Measurements from ENCODE around the gene RYR2.
"Not testable (repeated sequence)": the region's sequence is repeated elsewhere in the genome, so short reads cannot be mapped to it uniquely, and the experiment has no call there.

Gene RYR2

GRCh38 chr1:237792149-237792548 lies 750.2 kb downstream of the RYR2 start:
- no peaks in the 10 kb centered on the region for H3K4me1 ChIP-seq (ENCODE audit: control insufficient read depth, insufficient read depth, low read length)
- no peak overlapping the region for H3K9ac ChIP-seq (ENCODE audit: low read depth, low read length)
- no peaks in the 10 kb centered on the region for H3K27me3 ChIP-seq (ENCODE audit: control insufficient read depth, insufficient read depth, low read length)
- no peaks in the 10 kb centered on the region for H3K9me3 ChIP-seq (ENCODE audit: control insufficient read depth, insufficient read depth, low read length)
- H3K36me3 ChIP-seq (ENCODE audit: control insufficient read depth, insufficient read depth, low read length): no peaks in the 10 kb centered on the region
- H3K4me3 ChIP-seq (ENCODE audit: low read depth, low read length): no peak overlapping the region

DNA sequence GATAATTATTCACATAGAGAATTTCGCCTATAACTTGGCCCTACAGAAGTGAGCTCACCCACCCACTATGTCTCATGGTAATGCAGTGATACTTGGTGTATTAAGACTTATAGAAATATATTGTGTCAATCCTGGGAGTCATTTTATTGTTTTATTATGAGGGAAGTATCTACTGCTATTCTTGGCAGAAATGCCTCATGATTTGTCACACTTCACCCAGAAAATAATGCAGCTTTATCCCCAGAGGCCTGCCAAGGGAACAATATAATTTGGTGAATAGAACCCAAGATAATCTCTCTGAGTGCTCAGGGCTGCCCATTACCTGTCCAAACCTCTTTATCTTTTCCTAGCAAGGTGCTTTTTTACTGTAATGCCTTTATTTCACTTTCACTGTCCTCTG lies 750.7 kb downstream of the RYR2 start:
- H3K4me1 ChIP-seq (ENCODE audit: control insufficient read depth, insufficient read depth, low read length): no peaks in the 10 kb centered on the region
- no peak overlapping the region for H3K4me3 ChIP-seq (ENCODE audit: low read depth, low read length)
- no peaks in the 10 kb centered on the region for H3K27me3 ChIP-seq (ENCODE audit: control insufficient read depth, insufficient read depth, low read length)
- H3K36me3 ChIP-seq (ENCODE audit: control insufficient read depth, insufficient read depth, low read length): no peaks in the 10 kb centered on the region
- no peaks in the 10 kb centered on the region for H3K9me3 ChIP-seq (ENCODE audit: control insufficient read depth, insufficient read depth, low read length)
- H3K9ac ChIP-seq (ENCODE audit: low read depth, low read length): no peak overlapping the region

GRCh38 chr1:237794071-237794470 lies 752.1 kb downstream of the RYR2 start:
- Histone ChIP-seq H3K27me3 (ENCODE audit: control insufficient read depth, insufficient read depth, low read length) (no peaks in the 10 kb centered on the region), H3K9me3 (ENCODE audit: control insufficient read depth, insufficient read depth, low read length) (no peaks in the 10 kb centered on the region), H3K4me1 (ENCODE audit: control insufficient read depth, insufficient read depth, low read length) (no peaks in the 10 kb centered on the region), H3K9ac (ENCODE audit: low read depth, low read length) (no peak overlapping the region), H3K36me3 (ENCODE audit: control insufficient read depth, insufficient read depth, low read length) (no peaks in the 10 kb centered on the region), H3K4me3 (ENCODE audit: low read depth, low read length) (no peak overlapping the region)

- Histone ChIP-seq H3K4me1 (ENCODE audit: control insufficient read depth, insufficient read depth, low read length) (no peaks in the 10 kb centered on the region), H3K9me3 (ENCODE audit: control insufficient read depth, insufficient read depth, low read length) (no peaks in the 10 kb centered on the region), H3K9ac (ENCODE audit: low read depth, low read length) (no peak overlapping the region), H3K27me3 (ENCODE audit: control insufficient read depth, insufficient read depth, low read length) (no peaks in the 10 kb centered on the region), H3K4me3 (ENCODE audit: low read depth, low read length) (no peak overlapping the region), H3K36me3 (ENCODE audit: control insufficient read depth, insufficient read depth, low read length) (no peaks in the 10 kb centered on the region)
Measured at GRCh38 chr1:237795558-237795957, 753.6 kb downstream of the RYR2 start.

DNA sequence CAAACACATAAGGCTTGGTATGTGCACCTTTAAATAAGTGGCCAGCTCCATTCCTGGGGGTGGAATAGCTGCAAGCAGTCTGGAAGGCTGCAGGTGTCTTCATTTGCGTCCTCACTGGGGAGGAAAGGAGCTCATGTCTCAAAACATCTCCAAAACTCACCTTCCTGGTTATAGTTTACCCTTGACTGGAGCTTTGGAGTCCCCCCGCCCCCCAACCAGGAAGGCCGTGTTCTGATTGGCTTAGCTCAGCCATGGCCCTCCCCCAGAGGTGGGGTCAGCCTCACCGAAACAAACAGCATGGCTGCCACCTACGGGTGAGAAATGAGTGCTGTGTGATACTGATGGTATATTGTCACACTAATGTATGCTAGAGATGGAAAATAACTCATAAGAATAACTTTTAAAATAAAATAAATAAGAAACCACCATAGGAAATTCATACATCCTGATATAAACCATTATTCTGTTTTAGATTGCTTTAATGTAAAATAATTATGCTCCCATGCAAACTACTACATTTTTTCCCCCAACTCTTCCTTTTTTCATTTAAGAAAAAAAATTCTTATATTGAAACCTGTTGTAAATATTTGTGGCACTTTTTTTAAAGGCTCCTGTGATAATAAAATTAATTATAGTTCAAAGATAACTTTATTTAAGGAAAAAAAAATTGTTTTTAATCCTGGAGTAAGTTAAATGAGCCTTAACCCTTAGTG lies 757.9 kb downstream of the RYR2 start:
- no peaks in the 10 kb centered on the region for H3K36me3 ChIP-seq (ENCODE audit: control insufficient read depth, insufficient read depth, low read length)
- no peaks in the 10 kb centered on the region for H3K4me1 ChIP-seq (ENCODE audit: control insufficient read depth, insufficient read depth, low read length)
- no peak overlapping the region for H3K9ac ChIP-seq (ENCODE audit: low read depth, low read length)
- no peaks in the 10 kb centered on the region for H3K27me3 ChIP-seq (ENCODE audit: control insufficient read depth, insufficient read depth, low read length)
- no peak overlapping the region for H3K4me3 ChIP-seq (ENCODE audit: low read depth, low read length)
- H3K9me3 ChIP-seq (ENCODE audit: control insufficient read depth, insufficient read depth, low read length): no peaks in the 10 kb centered on the region

DNA sequence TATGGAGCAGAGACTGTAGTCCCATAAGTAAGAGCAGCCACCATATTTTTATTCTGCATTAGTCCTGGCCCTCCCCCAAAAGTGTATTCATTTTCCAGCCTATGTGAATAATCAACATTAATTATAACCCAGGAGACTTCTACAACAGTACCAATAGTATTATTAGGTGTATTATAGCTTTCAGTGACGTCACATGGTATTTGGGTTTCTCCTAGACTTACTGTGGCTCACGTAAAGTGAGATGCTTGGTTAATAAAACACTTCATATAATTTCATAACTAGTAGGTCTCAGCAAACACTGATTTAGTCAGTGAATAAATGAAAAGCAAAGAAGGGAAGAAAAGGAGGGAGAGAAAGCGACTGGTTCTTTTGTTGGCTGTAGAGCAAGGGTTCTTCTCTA lies 762.5 kb downstream of the RYR2 start:
- Histone ChIP-seq H3K27me3 (ENCODE audit: control insufficient read depth, insufficient read depth, low read length) (no peaks in the 10 kb centered on the region), H3K4me1 (ENCODE audit: control insufficient read depth, insufficient read depth, low read length) (no peaks in the 10 kb centered on the region), H3K9ac (ENCODE audit: low read depth, low read length) (no peak overlapping the region), H3K4me3 (ENCODE audit: low read depth, low read length) (no peak overlapping the region), H3K9me3 (ENCODE audit: control insufficient read depth, insufficient read depth, low read length) (no peaks in the 10 kb centered on the region), H3K36me3 (ENCODE audit: control insufficient read depth, insufficient read depth, low read length) (no peaks in the 10 kb centered on the region)

- Histone ChIP-seq H3K9ac (ENCODE audit: low read depth, low read length) (no peak overlapping the region), H3K9me3 (ENCODE audit: control insufficient read depth, insufficient read depth, low read length) (no peaks in the 10 kb centered on the region), H3K4me3 (ENCODE audit: low read depth, low read length) (no peak overlapping the region), H3K36me3 (ENCODE audit: control insufficient read depth, insufficient read depth, low read length) (no peaks in the 10 kb centered on the region), H3K4me1 (ENCODE audit: control insufficient read depth, insufficient read depth, low read length) (no peaks in the 10 kb centered on the region), H3K27me3 (ENCODE audit: control insufficient read depth, insufficient read depth, low read length) (no peaks in the 10 kb centered on the region)
Measured at GRCh38 chr1:237809099-237809498, 767.1 kb downstream of the RYR2 start.

- H3K9me3 ChIP-seq (ENCODE audit: control insufficient read depth, insufficient read depth, low read length): no peaks in the 10 kb centered on the region
- H3K27me3 ChIP-seq (ENCODE audit: control insufficient read depth, insufficient read depth, low read length): no peaks in the 10 kb centered on the region
- no peak overlapping the region for H3K9ac ChIP-seq (ENCODE audit: low read depth, low read length)
- H3K36me3 ChIP-seq (ENCODE audit: control insufficient read depth, insufficient read depth, low read length): no peaks in the 10 kb centered on the region
- no peak overlapping the region for H3K4me3 ChIP-seq (ENCODE audit: low read depth, low read length)
- H3K4me1 ChIP-seq (ENCODE audit: control insufficient read depth, insufficient read depth, low read length): no peaks in the 10 kb centered on the region
Measured at GRCh38 chr1:237811633-237812032, 769.6 kb downstream of the RYR2 start.

DNA sequence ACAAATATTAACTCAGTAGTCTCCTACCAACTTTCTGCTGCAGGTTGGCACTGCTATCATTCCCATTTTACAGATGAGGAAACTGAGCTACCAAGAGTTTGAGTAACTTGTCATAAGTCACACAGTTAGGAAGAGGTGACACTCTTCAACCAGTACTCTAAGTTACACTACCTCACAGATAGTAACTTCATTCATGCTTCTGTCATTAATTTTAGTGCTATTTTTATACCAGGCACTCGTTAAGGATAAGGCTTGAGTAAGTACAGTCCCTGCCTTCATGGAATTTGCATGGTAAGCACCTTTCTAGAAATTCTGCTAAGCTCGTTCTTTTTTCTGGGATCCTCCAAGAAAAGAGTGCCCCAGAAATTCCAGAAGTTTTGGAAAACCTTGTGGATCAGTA lies 770.1 kb downstream of the RYR2 start:
- Histone ChIP-seq H3K4me3 (ENCODE audit: low read depth, low read length) (no peak overlapping the region), H3K36me3 (ENCODE audit: control insufficient read depth, insufficient read depth, low read length) (no peaks in the 10 kb centered on the region), H3K9ac (ENCODE audit: low read depth, low read length) (no peak overlapping the region), H3K4me1 (ENCODE audit: control insufficient read depth, insufficient read depth, low read length) (no peaks in the 10 kb centered on the region), H3K27me3 (ENCODE audit: control insufficient read depth, insufficient read depth, low read length) (no peaks in the 10 kb centered on the region), H3K9me3 (ENCODE audit: control insufficient read depth, insufficient read depth, low read length) (no peaks in the 10 kb centered on the region)

DNA sequence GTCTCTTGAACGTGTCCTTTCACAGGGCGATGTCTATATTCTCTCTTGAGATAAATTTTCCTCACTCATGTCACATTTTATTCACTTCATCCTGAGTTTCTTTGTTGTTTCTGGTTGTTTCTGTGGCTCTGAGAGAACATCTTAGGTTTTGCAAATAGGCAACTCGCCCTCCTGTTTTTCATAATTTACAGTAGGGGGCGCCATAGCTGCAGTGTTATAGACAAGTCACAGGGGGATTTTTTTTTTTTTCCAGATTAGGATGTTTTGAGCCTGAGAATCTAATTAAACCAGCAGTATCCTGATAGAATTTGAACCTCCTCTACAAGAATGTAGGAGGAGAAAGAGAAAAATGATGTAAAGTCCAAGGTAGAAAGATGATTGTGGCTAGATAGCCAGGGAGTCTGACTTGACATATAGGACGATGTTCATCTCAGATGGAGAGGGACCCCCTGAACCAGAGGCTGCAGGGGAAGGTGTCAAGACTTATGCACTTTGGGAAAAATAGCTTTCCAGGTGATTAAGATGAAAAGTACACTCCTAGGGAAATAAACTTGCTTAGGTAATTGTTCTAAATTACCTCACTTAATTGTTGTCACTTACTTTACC lies 772.4 kb downstream of the RYR2 start:
- no peak overlapping the region for H3K4me3 ChIP-seq (ENCODE audit: low read depth, low read length)
- no peak overlapping the region for H3K9ac ChIP-seq (ENCODE audit: low read depth, low read length)
- no peaks in the 10 kb centered on the region for H3K9me3 ChIP-seq (ENCODE audit: control insufficient read depth, insufficient read depth, low read length)
- H3K36me3 ChIP-seq (ENCODE audit: control insufficient read depth, insufficient read depth, low read length): no peaks in the 10 kb centered on the region
- no peaks in the 10 kb centered on the region for H3K4me1 ChIP-seq (ENCODE audit: control insufficient read depth, insufficient read depth, low read length)
- H3K27me3 ChIP-seq (ENCODE audit: control insufficient read depth, insufficient read depth, low read length): no peaks in the 10 kb centered on the region

GRCh38 chr1:237817277-237817676 lies 775.3 kb downstream of the RYR2 start:
- H3K9ac ChIP-seq (ENCODE audit: low read depth, low read length): no peak overlapping the region
- H3K9me3 ChIP-seq (ENCODE audit: control insufficient read depth, insufficient read depth, low read length): no peaks in the 10 kb centered on the region
- H3K4me3 ChIP-seq (ENCODE audit: low read depth, low read length): no peak overlapping the region
- no peaks in the 10 kb centered on the region for H3K27me3 ChIP-seq (ENCODE audit: control insufficient read depth, insufficient read depth, low read length)
- H3K36me3 ChIP-seq (ENCODE audit: control insufficient read depth, insufficient read depth, low read length): no peaks in the 10 kb centered on the region
- no peaks in the 10 kb centered on the region for H3K4me1 ChIP-seq (ENCODE audit: control insufficient read depth, insufficient read depth, low read length)

- not testable (repeated sequence) for H3K27me3 ChIP-seq (ENCODE audit: control insufficient read depth, insufficient read depth, low read length); H3K4me3 ChIP-seq (ENCODE audit: low read depth, low read length); H3K9me3 ChIP-seq (ENCODE audit: control insufficient read depth, insufficient read depth, low read length); H3K36me3 ChIP-seq (ENCODE audit: control insufficient read depth, insufficient read depth, low read length); H3K9ac ChIP-seq (ENCODE audit: low read depth, low read length); H3K4me1 ChIP-seq (ENCODE audit: control insufficient read depth, insufficient read depth, low read length)
Measured at GRCh38 chr1:237820634-237821033, 778.6 kb downstream of the RYR2 start.

Data from iPS-15b (cell line).